ENCODE data around the gene BCL2L1. TPM values are rescaled to one million over a fixed set of nuclear protein-coding genes. Genes with fewer than 3 reads are reported as not detected.

The BCL2L1 gene
- total and polyA plus RNA-seq, 10 of the 15 experiments (the other 5 are each of a cell fraction or from before 2014, with no cell fraction given), result 0.63 to 67.7 (median 43.6) TPM

DNA sequence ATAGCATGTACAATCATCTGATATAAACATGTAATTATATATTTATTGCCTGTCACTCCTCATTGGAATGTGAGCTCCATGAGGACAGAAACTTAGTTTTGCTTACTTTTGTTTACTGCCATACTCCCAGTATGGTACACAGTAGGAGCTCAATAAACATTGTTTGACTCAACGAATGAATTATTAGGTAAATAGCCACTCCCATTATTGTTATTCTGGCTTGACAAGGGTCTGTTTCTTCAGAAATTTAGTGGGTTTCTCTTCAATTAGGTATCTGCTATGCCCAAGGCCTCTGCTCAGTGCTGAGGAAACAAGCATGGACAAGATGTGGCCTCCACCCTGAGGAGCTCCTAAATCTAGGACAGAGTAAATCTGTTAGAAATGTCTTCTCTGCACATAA is 6.3 kb downstream of the BCL2L1 start:
- Histone ChIP-seq H3K36me3 (ENCODE audit: control insufficient read depth in 2 of 2, insufficient read depth in 2 of 2, low read length in 1 of 2) (peaks cover 4 to 13% of the 10 kb centered on the region in 2 experiments), H3K27me3 (replicated peaks in 1 of 2; ENCODE audit: control insufficient read depth in 2 of 2, insufficient read depth in 2 of 2, low read length in 1 of 2) (no peaks in the 10 kb centered on the region), H3K4me1 (ENCODE audit: control insufficient read depth, insufficient read depth, low read length) (peaks cover 32% of the 10 kb centered on the region), H3K9ac (ENCODE audit: control insufficient read depth, insufficient read depth, low read length) (peak overlapping the region; percentile 28; the same call in 1 of the 2 replicates), H2AFZ (ENCODE audit: control insufficient read depth, low read depth, low read length) (no peak overlapping the region), H3K27ac (ENCODE audit: control insufficient read depth, insufficient read depth) (peak overlapping the region; percentile 67; the same call in 1 of the 2 replicates), H4K20me1 (ENCODE audit: control insufficient read depth, insufficient read depth) (no peaks in the 10 kb centered on the region), H3K9me3 (replicated peaks; ENCODE audit: control insufficient read depth, insufficient read depth, low read length) (no peaks in the 10 kb centered on the region), H3K79me2 (ENCODE audit: control insufficient read depth, insufficient read depth, low read length) (peaks cover 86% of the 10 kb centered on the region), H3K4me3 (peak overlapping the region; percentile 72; the same call in 1 of the 2 replicates), H3K4me2 (ENCODE audit: control insufficient read depth, insufficient read depth) (peak overlapping the region; percentile 93)
- WGBS (ENCODE audit: insufficient coverage, insufficient replicate concordance, low lambda C conversion rate, missing lambda C conversion rate), result 57% methylated on average over 1 of the region's 1 CpG
- DNase-seq (ENCODE audit: low read depth, low spot score) (no peak), ATAC-seq (no peak), FAIRE-seq (no peak)
- no TSS peak for BruUV-seq (replicated peaks)
- in situ Hi-C loops (cut with MboI) (no loop called here), intact Hi-C loops (cut with micrococcal nuclease; ENCODE audit: unreplicated experiment) (no loop called here)
- SMC1A ChIA-PET (ENCODE audit: uncharacterized antibody, unreplicated experiment), result interaction anchor here (0.9 to 10.6 kb wide), 10 partner anchors 11 to 82 kb away, joined by 3 to 321 read pairs (median 22); no protein-coding TSS in a partner anchor
- POLR2A ChIA-PET, result interaction anchor here (0.9 to 6.1 kb wide), 5 partner anchors 11 to 32 kb away, joined by 3 to 36 read pairs (median 23); no protein-coding TSS in a partner anchor
- RAD21 ChIA-PET (ENCODE audit: unreplicated experiment), result interaction anchor here (0.9 to 5.8 kb wide), 11 partner anchors 9 to 169 kb away, joined by 3 to 60 read pairs (median 6); a partner anchor contains a TSS
- CTCF ChIA-PET, result interaction anchor here (0.9 to 12.7 kb wide), 8 partner anchors 15 to 621 kb away, joined by 3 to 531 read pairs (median 11); no protein-coding TSS in a partner anchor
- TF ChIP-seq STAT3 (IDR thresholded peaks at IDR 0.05; ENCODE audit: low read depth, low read length) (no peak), FOXK2 (IDR thresholded peaks at IDR 0.05) (no peak), JUND (IDR thresholded peaks at IDR 0.05; ENCODE audit: low read depth, low read length) (no peak), NRF1 (conservative IDR thresholded peaks at IDR 0.05; ENCODE audit: low read depth, low read length) (no peak), NR2F1 (conservative IDR thresholded peaks at IDR 0.05) (no peak), CBX3 (IDR thresholded peaks at IDR 0.05; ENCODE audit: borderline replicate concordance, low read depth) (no peak), NFYB (IDR thresholded peaks at IDR 0.05; ENCODE audit: insufficient read depth, low read depth, low read length) (no peak), TARDBP (IDR thresholded peaks at IDR 0.05; ENCODE audit: borderline replicate concordance) (no peak), ASH2L (IDR thresholded peaks at IDR 0.05; ENCODE audit: borderline replicate concordance, low read depth) (no peak), STAT1 (conservative IDR thresholded peaks at IDR 0.05) (no peak), BMI1 (IDR thresholded peaks at IDR 0.05; ENCODE audit: borderline replicate concordance) (no peak), POLR2A (IDR thresholded peaks at IDR 0.05; ENCODE audit: low read depth, low read length) (no peak), POU2F2 (IDR thresholded peaks at IDR 0.05; ENCODE audit: borderline replicate concordance, low read depth, low read length) (no peak), NFXL1 (IDR thresholded peaks at IDR 0.05; ENCODE audit: borderline replicate concordance) (no peak)
- TF ChIP-seq, protein P1, sequence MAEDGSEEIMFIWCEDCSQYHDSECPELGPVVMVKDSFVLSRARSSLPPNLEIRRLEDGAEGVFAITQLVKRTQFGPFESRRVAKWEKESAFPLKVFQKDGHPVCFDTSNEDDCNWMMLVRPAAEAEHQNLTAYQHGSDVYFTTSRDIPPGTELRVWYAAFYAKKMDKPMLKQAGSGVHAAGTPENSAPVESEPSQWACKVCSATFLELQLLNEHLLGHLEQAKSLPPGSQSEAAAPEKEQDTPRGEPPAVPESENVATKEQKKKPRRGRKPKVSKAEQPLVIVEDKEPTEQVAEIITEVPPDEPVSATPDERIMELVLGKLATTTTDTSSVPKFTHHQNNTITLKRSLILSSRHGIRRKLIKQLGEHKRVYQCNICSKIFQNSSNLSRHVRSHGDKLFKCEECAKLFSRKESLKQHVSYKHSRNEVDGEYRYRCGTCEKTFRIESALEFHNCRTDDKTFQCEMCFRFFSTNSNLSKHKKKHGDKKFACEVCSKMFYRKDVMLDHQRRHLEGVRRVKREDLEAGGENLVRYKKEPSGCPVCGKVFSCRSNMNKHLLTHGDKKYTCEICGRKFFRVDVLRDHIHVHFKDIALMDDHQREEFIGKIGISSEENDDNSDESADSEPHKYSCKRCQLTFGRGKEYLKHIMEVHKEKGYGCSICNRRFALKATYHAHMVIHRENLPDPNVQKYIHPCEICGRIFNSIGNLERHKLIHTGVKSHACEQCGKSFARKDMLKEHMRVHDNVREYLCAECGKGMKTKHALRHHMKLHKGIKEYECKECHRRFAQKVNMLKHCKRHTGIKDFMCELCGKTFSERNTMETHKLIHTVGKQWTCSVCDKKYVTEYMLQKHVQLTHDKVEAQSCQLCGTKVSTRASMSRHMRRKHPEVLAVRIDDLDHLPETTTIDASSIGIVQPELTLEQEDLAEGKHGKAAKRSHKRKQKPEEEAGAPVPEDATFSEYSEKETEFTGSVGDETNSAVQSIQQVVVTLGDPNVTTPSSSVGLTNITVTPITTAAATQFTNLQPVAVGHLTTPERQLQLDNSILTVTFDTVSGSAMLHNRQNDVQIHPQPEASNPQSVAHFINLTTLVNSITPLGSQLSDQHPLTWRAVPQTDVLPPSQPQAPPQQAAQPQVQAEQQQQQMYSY (CRISPR knock-in tag; IDR thresholded peaks at IDR 0.05), result no peak
